T-helper 2 cell treated with Interferon-gamma antibody and Interleukin-4, amounts not matched to agents 5 μg/mL and 100 μg/mL, for 36 hours (primary cell): ENCODE measurements around the gene CDC73.

ENCODE experiments used
- DNase-seq: peaks from one replicate; pipeline ENCODE4 v3.0.0; 2021; ENCODE audit warnings: low spot score
- H3K27ac Mint-ChIP-seq: one replicate; pipeline ENCODE4 v1.8.0; 2021; ENCODE audit warnings: mild to moderate bottlenecking, mixed read lengths
- H3K27me3 Mint-ChIP-seq: one replicate; pipeline ENCODE4 v1.8.0; 2021; ENCODE audit warnings: low read depth, mixed read lengths
- H3K36me3 Mint-ChIP-seq: one replicate; pipeline ENCODE4 v1.8.0; 2021; ENCODE audit warnings: low read depth, mixed read lengths
- H3K4me1 Mint-ChIP-seq: one replicate; pipeline ENCODE4 v1.8.0; 2021; ENCODE audit warnings: low read depth, mixed read lengths
- H3K4me3 Mint-ChIP-seq: one replicate; pipeline ENCODE4 v1.8.0; 2022; ENCODE audit warnings: mild to moderate bottlenecking, moderate library complexity, mixed read lengths
- H3K9me3 Mint-ChIP-seq: one replicate; pipeline ENCODE4 v1.8.0; 2021; ENCODE audit warnings: mixed read lengths

Gene CDC73

DNA sequence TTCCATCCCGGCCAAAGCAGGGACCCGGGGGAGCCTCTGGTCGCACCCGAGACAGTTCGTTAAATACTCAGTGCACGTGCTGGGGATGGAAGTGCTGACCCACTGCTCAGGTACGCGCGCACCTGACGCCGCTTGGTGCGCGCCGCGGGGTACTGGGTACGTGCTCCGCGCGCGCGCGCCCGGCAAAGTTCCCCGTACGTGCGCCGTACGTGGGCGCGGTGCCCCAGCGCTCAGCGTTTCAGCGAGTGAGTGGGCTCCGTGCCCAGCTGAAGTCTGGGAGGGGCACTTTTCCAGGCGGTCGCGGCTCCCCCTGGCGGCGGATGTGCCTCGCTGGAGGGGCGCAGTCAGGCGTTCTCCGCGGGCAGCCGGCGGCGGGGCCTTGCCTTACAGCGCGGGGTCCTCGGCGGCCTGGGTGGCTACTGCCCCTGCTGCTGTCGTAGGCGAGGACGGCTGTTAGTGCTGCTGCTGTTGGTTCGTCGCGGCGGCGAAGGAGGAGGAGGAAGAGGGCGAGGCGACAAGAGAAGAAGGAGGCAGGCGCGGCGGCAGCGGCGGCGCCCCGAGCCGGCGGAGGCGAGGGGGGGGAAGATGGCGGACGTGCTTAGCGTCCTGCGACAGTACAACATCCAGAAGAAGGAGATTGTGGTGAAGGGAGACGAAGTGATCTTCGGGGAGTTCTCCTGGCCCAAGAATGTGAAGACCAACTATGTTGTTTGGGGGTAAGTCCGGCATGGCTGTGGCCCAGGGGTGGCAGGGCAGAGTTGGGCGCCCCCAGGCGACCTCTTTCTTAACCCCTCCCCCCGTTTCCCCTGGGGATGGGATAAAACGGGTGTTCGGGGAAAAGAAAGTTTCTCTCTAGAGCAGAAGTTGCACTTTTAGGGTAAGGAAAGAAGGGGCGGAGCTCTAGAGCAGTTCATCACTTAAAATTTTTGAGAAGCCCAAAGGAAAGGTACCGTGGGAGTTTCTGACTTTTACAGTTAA lies at the start of gene CDC73:
TSS of gene CDC73 (plus strand) at position 416 of the 978 bp plus-strand sequence. CDS start at position 586, 170 bp downstream.
- peak; percentile 98 for DNase-seq
- Mint-ChIP-seq H3K9me3 (no peaks in the 10 kb centered on the region), H3K4me3 (peak within 1 kb of the TSS; percentile 96), H3K4me1 (peaks cover 37% of the 10 kb centered on the region), H3K27me3 (peaks cover 9% of the 10 kb centered on the region), H3K27ac (peak within 1 kb of the TSS; percentile 93), H3K36me3 (peaks cover 20% of the 10 kb centered on the region)

GRCh38 chr1:193077991-193078390 lies 43.8 kb upstream of the CDC73 start:
- Mint-ChIP-seq H3K36me3 (peaks cover 58% of the 10 kb centered on the region), H3K4me1 (no peaks in the 10 kb centered on the region), H3K4me3 (no peak overlapping the region), H3K27ac (no peak overlapping the region), H3K27me3 (no peaks in the 10 kb centered on the region), H3K9me3 (peaks cover 16% of the 10 kb centered on the region)
- no peak for DNase-seq

- H3K27me3 Mint-ChIP-seq, result no peaks in the 10 kb centered on the region
- no peak for DNase-seq
- no peak overlapping the region for H3K4me3 Mint-ChIP-seq
- no peak overlapping the region for H3K27ac Mint-ChIP-seq
- no peaks in the 10 kb centered on the region for H3K4me1 Mint-ChIP-seq
- peaks cover 63% of the 10 kb centered on the region for H3K36me3 Mint-ChIP-seq
- H3K9me3 Mint-ChIP-seq, result peaks cover 16% of the 10 kb centered on the region
Measured at GRCh38 chr1:193079187-193079586, 42.6 kb upstream of the CDC73 start.

- Mint-ChIP-seq H3K27me3 (no peaks in the 10 kb centered on the region), H3K27ac (no peak overlapping the region), H3K4me1 (no peaks in the 10 kb centered on the region), H3K36me3 (peaks cover 47% of the 10 kb centered on the region), H3K4me3 (no peak overlapping the region), H3K9me3 (peaks cover 3% of the 10 kb centered on the region)
- no peak for DNase-seq
Measured at GRCh38 chr1:193083365-193084088, 38.3 kb upstream of the CDC73 start.

GRCh38 chr1:193085263-193085662 lies 36.6 kb upstream of the CDC73 start:
- no peaks in the 10 kb centered on the region for H3K27me3 Mint-ChIP-seq
- no peak overlapping the region for H3K4me3 Mint-ChIP-seq
- DNase-seq, result no peak
- H3K27ac Mint-ChIP-seq, result no peak overlapping the region
- H3K36me3 Mint-ChIP-seq, result peaks cover 35% of the 10 kb centered on the region
- H3K4me1 Mint-ChIP-seq, result no peaks in the 10 kb centered on the region
- H3K9me3 Mint-ChIP-seq, result no peaks in the 10 kb centered on the region

DNA sequence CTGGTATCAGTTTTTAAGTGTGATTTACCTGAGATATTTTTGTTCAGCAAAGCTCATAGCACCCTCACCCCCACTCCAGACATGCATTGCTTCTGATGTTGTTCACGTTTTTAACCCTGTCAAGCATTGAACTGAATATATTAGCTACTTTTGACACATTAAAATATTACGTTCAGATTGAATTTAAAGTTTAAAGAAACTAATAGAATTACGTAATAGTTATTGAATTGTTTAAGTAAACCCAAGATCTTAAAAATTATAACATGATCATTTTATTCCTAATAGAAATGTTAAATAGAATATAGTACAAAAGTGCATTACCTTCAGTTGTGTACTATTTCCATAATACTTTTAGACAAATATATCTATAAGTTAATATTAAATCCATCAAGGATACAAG lies 35.5 kb upstream of the CDC73 start:
- H3K36me3 Mint-ChIP-seq, result peaks cover 34% of the 10 kb centered on the region
- no peaks in the 10 kb centered on the region for H3K9me3 Mint-ChIP-seq
- H3K4me1 Mint-ChIP-seq, result no peaks in the 10 kb centered on the region
- no peak for DNase-seq
- no peaks in the 10 kb centered on the region for H3K27me3 Mint-ChIP-seq
- H3K27ac Mint-ChIP-seq, result no peak overlapping the region
- H3K4me3 Mint-ChIP-seq, result no peak overlapping the region

- Mint-ChIP-seq H3K27me3 (no peaks in the 10 kb centered on the region), H3K4me1 (no peaks in the 10 kb centered on the region), H3K9me3 (no peaks in the 10 kb centered on the region), H3K4me3 (no peak overlapping the region), H3K27ac (no peak overlapping the region), H3K36me3 (peaks cover 28% of the 10 kb centered on the region)
- DNase-seq, result no peak
Measured at GRCh38 chr1:193087893-193088292, 33.9 kb upstream of the CDC73 start.

DNA sequence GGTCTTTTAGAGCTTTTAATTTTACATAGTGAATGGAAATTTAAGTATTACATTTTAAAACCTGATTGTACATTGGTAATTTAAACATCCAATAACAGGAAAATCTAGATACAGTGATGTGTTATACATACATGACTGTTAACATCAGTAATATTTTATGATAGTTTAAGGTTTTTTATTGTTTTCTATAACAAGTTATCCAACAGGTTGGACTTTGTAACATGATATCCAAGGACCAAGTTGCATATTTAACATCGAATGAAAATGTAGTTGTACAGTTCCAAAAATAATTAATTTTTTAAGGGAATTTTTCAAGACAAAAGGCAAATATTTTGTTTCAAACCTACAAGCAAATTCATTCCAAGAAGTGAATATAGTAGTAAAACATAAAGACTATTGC lies 31.0 kb upstream of the CDC73 start:
- Mint-ChIP-seq H3K4me1 (no peaks in the 10 kb centered on the region), H3K27ac (no peak overlapping the region), H3K27me3 (no peaks in the 10 kb centered on the region), H3K9me3 (no peaks in the 10 kb centered on the region), H3K4me3 (no peak overlapping the region), H3K36me3 (peaks cover 18% of the 10 kb centered on the region)
- DNase-seq, result no peak

DNA sequence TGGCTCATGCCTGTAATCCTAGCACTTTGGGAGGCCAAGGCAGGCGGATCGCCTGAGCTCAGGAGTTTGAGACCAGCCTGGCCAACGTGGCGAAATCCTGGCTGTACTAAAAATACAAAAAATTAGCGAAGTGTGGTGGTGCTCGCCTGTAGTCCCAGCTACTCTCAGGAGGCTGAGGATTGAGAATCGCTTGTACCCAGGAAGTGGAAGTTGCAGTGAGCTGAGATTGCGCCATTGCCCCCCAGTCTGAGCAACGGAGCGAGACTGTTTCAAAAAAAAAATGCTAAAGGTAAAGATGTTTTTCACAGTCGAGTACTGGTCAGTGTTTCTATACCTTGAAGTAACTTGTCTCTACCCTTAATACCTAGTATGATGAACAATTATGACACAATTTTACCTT lies 27.7 kb upstream of the CDC73 start:
- no peaks in the 10 kb centered on the region for H3K4me1 Mint-ChIP-seq
- H3K4me3 Mint-ChIP-seq, result no peak overlapping the region
- no peaks in the 10 kb centered on the region for H3K9me3 Mint-ChIP-seq
- DNase-seq, result no peak
- no peaks in the 10 kb centered on the region for H3K27me3 Mint-ChIP-seq
- no peak overlapping the region for H3K27ac Mint-ChIP-seq
- peaks cover 25% of the 10 kb centered on the region for H3K36me3 Mint-ChIP-seq

DNA sequence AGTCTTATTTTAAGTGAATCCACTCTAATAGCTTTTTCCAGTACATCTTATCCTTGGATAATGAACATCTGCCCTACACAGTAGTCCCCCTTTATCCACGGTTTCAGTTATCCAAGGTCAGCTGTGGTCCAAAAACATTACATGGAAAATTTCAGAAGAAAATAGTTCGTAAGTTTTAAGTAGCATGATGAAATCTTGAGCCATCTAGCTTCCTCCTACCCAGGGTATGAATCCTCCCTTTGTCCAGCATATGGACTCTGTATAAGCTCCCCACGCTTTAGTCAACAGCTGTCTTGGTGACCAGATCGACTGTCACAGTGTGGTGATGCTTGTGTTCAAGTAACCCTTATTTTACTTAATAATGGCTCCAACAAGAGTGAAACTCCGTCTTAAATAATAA lies 19.2 kb upstream of the CDC73 start:
- Mint-ChIP-seq H3K27ac (no peak overlapping the region), H3K36me3 (peaks cover 11% of the 10 kb centered on the region), H3K27me3 (no peaks in the 10 kb centered on the region), H3K4me1 (peaks cover 19% of the 10 kb centered on the region), H3K4me3 (no peak overlapping the region), H3K9me3 (no peaks in the 10 kb centered on the region)
- no peak for DNase-seq

GRCh38 chr1:193103759-193104501 lies 17.9 kb upstream of the CDC73 start:
- peak overlapping the region; percentile 90 for H3K4me3 Mint-ChIP-seq
- H3K9me3 Mint-ChIP-seq, result no peaks in the 10 kb centered on the region
- peaks cover 11% of the 10 kb centered on the region for H3K36me3 Mint-ChIP-seq
- peaks cover 4% of the 10 kb centered on the region for H3K27me3 Mint-ChIP-seq
- no peak overlapping the region for H3K27ac Mint-ChIP-seq
- H3K4me1 Mint-ChIP-seq, result peaks cover 19% of the 10 kb centered on the region
- no peak for DNase-seq

GRCh38 chr1:193104502-193104906 lies 17.3 kb upstream of the CDC73 start:
- Mint-ChIP-seq H3K4me1 (peaks cover 19% of the 10 kb centered on the region), H3K27me3 (peaks cover 4% of the 10 kb centered on the region), H3K4me3 (peak overlapping the region; percentile 90), H3K9me3 (no peaks in the 10 kb centered on the region), H3K27ac (peak overlapping the region; percentile 74), H3K36me3 (peaks cover 11% of the 10 kb centered on the region)
- DNase-seq, result peak; percentile 20

GRCh38 chr1:193104907-193105820 lies 16.7 kb upstream of the CDC73 start, which contains the start of gene GLRX2:
Gene GLRX2 (minus strand): TSS chr1:193105414. CDS start chr1:193105382, 32 bp downstream.
- H3K4me3 Mint-ChIP-seq, result peak within 1 kb of the TSS; percentile 90
- H3K9me3 Mint-ChIP-seq, result no peaks in the 10 kb centered on the region
- H3K36me3 Mint-ChIP-seq, result peaks cover 9% of the 10 kb centered on the region
- H3K4me1 Mint-ChIP-seq, result peaks cover 19% of the 10 kb centered on the region
- peak within 1 kb of the TSS; percentile 74 for H3K27ac Mint-ChIP-seq
- peaks cover 4% of the 10 kb centered on the region for H3K27me3 Mint-ChIP-seq
- peak; percentile 63 for DNase-seq
